Body of pancreas (tissue), 4 donors: ENCODE results near the gene PLEKHG4B.

Experiments used
- CTCF ChIP-seq, 7 experiments: fragments of 450-650 bp in 4 of 7; fragments of 200-600 bp in 3 of 7; sonication (generic) in 3 of 7; IDR thresholded peaks; one replicate each; pipeline ENCODE4 v1.5.1; 2016 to 2019; ENCODE audit warnings: antibody characterized with exemption in 7 of 7
- POLR2A ChIP-seq, 3 donors: fragments of 450-650 bp; IDR thresholded peaks; one replicate each; pipeline ENCODE4 v1.6.1; 2016; ENCODE audit warnings: antibody characterized with exemption in 3 of 3, mild to moderate bottlenecking in 2 of 3

- TF ChIP-seq CTCF (IDR thresholded peaks at IDR 0.05) (no peak), POLR2A (IDR thresholded peaks at IDR 0.05) (no peak)
These were observed 82.3 kb downstream of the PLEKHG4B start for GRCh38 chr5:174291-174600.
